Loucy (cell line): ENCODE measurements around the gene IL24.

Experiments
- EZH2phosphoT487 ChIP-seq: fragments of 200-600 bp; IDR thresholded peaks from 2 replicates; pipeline ENCODE4 v1.6.1; 2018; ENCODE audit warnings: antibody characterized with exemption, mild to moderate bottlenecking, moderate library complexity, borderline replicate concordance
- TF ChIP-seq, protein P1 (sequence below): fragments of 200-600 bp; sonication (generic); conservative IDR thresholded peaks from 2 replicates; pipeline ENCODE4 v1.5.1; 2014; ENCODE audit warnings: mild to moderate bottlenecking, antibody characterized with exemption, low read length

GRCh38 chr1:206873603-206874188 lies 23.5 kb upstream of the IL24 start:
- TF ChIP-seq, protein P1, sequence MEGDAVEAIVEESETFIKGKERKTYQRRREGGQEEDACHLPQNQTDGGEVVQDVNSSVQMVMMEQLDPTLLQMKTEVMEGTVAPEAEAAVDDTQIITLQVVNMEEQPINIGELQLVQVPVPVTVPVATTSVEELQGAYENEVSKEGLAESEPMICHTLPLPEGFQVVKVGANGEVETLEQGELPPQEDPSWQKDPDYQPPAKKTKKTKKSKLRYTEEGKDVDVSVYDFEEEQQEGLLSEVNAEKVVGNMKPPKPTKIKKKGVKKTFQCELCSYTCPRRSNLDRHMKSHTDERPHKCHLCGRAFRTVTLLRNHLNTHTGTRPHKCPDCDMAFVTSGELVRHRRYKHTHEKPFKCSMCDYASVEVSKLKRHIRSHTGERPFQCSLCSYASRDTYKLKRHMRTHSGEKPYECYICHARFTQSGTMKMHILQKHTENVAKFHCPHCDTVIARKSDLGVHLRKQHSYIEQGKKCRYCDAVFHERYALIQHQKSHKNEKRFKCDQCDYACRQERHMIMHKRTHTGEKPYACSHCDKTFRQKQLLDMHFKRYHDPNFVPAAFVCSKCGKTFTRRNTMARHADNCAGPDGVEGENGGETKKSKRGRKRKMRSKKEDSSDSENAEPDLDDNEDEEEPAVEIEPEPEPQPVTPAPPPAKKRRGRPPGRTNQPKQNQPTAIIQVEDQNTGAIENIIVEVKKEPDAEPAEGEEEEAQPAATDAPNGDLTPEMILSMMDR, result no peak
- no peak for TF ChIP-seq EZH2phosphoT487
